ENCODE results near the gene DPP6. TPM values are rescaled to one million over a fixed set of nuclear protein-coding genes. Genes with fewer than 3 reads are reported as not detected.

Gene DPP6
- total RNA-seq, 1 experiment from 2014 or later, result not detected

- Histone ChIP-seq H3K4me3 (ENCODE audit: low read length) (no peak overlapping the region), H2AFZ (ENCODE audit: low read length) (no peak overlapping the region), H3K9me2 (replicated peaks; ENCODE audit: low read length) (no peaks in the 10 kb centered on the region), H3K79me2 (ENCODE audit: low read length) (no peaks in the 10 kb centered on the region), H3K36me3 (ENCODE audit: low read depth, low read length) (no peaks in the 10 kb centered on the region), H3K9me3 (ENCODE audit: low read length) (no peaks in the 10 kb centered on the region), H4K20me1 (ENCODE audit: low read length) (no peaks in the 10 kb centered on the region), H3K27ac (ENCODE audit: low read length) (no peak overlapping the region), H3F3A (ENCODE audit: low read length, unreplicated experiment) (no peaks in the 10 kb centered on the region), H3K9ac (ENCODE audit: low read length) (no peak overlapping the region), H3K4me2 (ENCODE audit: low read length) (no peak overlapping the region), H3K4me1 (ENCODE audit: insufficient read depth, low read length) (no peaks in the 10 kb centered on the region), H3K27me3 (ENCODE audit: low read length) (peaks cover 67% of the 10 kb centered on the region)
- TF ChIP-seq EZH2phosphoT487 (IDR thresholded peaks at IDR 0.05; ENCODE audit: borderline replicate concordance, low read length), result no peak
- TF ChIP-seq, protein P1, sequence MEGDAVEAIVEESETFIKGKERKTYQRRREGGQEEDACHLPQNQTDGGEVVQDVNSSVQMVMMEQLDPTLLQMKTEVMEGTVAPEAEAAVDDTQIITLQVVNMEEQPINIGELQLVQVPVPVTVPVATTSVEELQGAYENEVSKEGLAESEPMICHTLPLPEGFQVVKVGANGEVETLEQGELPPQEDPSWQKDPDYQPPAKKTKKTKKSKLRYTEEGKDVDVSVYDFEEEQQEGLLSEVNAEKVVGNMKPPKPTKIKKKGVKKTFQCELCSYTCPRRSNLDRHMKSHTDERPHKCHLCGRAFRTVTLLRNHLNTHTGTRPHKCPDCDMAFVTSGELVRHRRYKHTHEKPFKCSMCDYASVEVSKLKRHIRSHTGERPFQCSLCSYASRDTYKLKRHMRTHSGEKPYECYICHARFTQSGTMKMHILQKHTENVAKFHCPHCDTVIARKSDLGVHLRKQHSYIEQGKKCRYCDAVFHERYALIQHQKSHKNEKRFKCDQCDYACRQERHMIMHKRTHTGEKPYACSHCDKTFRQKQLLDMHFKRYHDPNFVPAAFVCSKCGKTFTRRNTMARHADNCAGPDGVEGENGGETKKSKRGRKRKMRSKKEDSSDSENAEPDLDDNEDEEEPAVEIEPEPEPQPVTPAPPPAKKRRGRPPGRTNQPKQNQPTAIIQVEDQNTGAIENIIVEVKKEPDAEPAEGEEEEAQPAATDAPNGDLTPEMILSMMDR (conservative IDR thresholded peaks at IDR 0.05; ENCODE audit: low read depth, low read length), result no peak
- TF ChIP-seq EZH2 (IDR thresholded peaks at IDR 0.05; ENCODE audit: low read length, unreplicated experiment), result no peak
- POLR2A ChIA-PET (ENCODE audit: unreplicated experiment), result no interaction called here
- no TSS peak for BruUV-seq (replicated peaks)
- CTCF ChIA-PET, result no interaction called here
- no peak for ATAC-seq
- no peak for DNase-seq
- intact Hi-C loops (cut with micrococcal nuclease), result no loop called here
Observed at GRCh38 chr7:154871507-154871906, 819.3 kb downstream of the DPP6 start.

DNA sequence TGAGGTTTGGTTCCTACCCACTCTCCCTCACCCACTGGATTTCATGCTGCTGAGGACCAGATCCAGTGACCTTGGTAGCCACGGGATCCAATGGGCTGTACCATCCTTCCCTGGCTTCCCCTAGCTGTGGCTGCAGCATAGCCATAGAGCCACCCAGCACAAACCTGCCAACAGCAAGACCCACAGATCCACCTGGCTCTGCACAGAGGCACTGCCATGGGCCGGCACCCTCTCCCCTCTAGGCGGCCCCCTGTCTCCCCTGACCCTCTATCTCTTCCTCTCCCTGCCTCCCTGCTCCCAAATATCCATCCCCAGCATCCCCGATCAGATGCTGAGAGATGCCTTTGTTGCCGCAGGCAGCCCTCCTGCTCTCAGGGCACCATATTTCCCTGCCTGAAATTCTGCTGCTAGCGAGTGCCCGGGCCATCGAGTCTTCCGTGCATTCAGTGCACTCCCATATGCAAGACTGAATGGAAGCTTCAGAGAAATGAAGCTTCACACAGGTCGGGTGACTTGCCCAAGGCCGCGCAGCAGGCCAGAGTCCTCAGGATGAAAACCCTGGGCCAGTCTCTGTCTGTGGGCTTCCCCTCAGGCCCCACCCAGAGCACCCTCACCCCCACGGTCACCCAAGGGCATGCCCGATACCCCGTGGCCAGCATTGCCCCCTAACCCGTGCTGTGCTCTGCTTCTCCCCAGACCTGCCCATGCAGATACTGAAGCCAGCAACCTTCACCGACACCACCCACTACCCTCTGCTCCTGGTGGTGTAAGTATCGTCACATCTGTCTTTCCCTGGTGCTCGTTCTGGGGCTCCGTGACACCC is 819.9 kb downstream of the DPP6 start:
- no peaks in the 10 kb centered on the region for H3F3A ChIP-seq (ENCODE audit: low read length, unreplicated experiment)
- ChIA-PET CTCF (interaction anchor here (0.6 kb wide), 1 partner anchor 26 kb away, joined by 3 read pairs; no protein-coding TSS in a partner anchor), POLR2A (ENCODE audit: unreplicated experiment) (no interaction called here)
- no peaks in the 10 kb centered on the region for H3K9me3 ChIP-seq (ENCODE audit: low read length)
- TF ChIP-seq EZH2 (IDR thresholded peaks at IDR 0.05; ENCODE audit: low read length, unreplicated experiment), result no peak
- TF ChIP-seq, protein P1 (conservative IDR thresholded peaks at IDR 0.05; ENCODE audit: low read depth, low read length), result no peak
- no peak for TF ChIP-seq EZH2phosphoT487 (IDR thresholded peaks at IDR 0.05; ENCODE audit: borderline replicate concordance, low read length)
- no peaks in the 10 kb centered on the region for H3K36me3 ChIP-seq (ENCODE audit: low read depth, low read length)
- H3K4me1 ChIP-seq (ENCODE audit: insufficient read depth, low read length), result no peaks in the 10 kb centered on the region
- no peak overlapping the region for H2AFZ ChIP-seq (ENCODE audit: low read length)
- H3K9ac ChIP-seq (ENCODE audit: low read length), result no peak overlapping the region
- no peak overlapping the region for H3K4me2 ChIP-seq (ENCODE audit: low read length)
- intact Hi-C loops (cut with micrococcal nuclease), result no loop called here
- no peaks in the 10 kb centered on the region for H4K20me1 ChIP-seq (ENCODE audit: low read length)
- BruUV-seq (replicated peaks), result no TSS peak
- no peak for ATAC-seq
- H3K27me3 ChIP-seq (ENCODE audit: low read length), result peaks cover 67% of the 10 kb centered on the region
- H3K9me2 ChIP-seq (replicated peaks; ENCODE audit: low read length), result no peaks in the 10 kb centered on the region
- no peak for DNase-seq
- H3K4me3 ChIP-seq (ENCODE audit: low read length), result no peak overlapping the region
- H3K27ac ChIP-seq (ENCODE audit: low read length), result no peak overlapping the region
- H3K79me2 ChIP-seq (ENCODE audit: low read length), result no peaks in the 10 kb centered on the region
